ENCODE data around the gene HMG20A.

The HMG20A gene

GRCh38 chr15:77532067-77532710 lies 111.5 kb downstream of the HMG20A start:
- FAIRE-seq = no peak
- no peak for DNase-seq (ENCODE audit: insufficient read length, low spot score)

DNA sequence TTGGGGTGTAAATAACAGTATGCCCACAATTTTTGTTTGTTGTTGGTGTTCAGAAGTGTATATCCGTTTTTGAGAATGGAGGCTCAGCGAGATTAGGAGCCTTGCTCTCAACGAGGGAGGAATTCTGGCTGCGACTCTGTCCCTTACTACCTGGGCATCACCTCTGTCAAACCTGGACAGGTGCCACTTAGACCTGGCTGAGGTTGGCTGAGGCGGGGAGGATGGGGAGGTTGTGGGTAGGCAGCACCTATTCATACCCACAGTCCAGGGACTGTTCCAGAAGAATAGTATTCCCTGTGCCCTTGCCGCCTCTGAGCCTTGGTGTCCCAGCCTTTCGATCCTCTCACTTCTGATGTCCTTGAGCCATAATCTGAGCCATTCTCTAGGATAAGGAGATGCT lies 112.2 kb downstream of the HMG20A start:
- no peak for FAIRE-seq
- DNase-seq (ENCODE audit: insufficient read length, low spot score) = no peak

GRCh38 chr15:77533578-77534430 lies 113.1 kb downstream of the HMG20A start:
- DNase-seq (ENCODE audit: insufficient read length, low spot score) (no peak), FAIRE-seq (no peak)

Measured in HTR-8/SVneo (cell line).